NOMO-1 treated with dmso at 0.1 percent for 144 hours (cell line): Measurements from ENCODE around the gene OST4.
A peak's percentile ranks its signal among the peaks of the same experiment; 100 is the strongest.
"Not testable (repeated sequence)": the region's sequence is repeated elsewhere in the genome, so short reads cannot be mapped to it uniquely, and the experiment has no call there.

ENCODE experiments used
- DNase-seq: peaks from one replicate; lab custom pipeline; 2025; ENCODE audit not compliant: unreplicated experiment; lab: John Stamatoyannopoulos, UW

The OST4 gene

DNA sequence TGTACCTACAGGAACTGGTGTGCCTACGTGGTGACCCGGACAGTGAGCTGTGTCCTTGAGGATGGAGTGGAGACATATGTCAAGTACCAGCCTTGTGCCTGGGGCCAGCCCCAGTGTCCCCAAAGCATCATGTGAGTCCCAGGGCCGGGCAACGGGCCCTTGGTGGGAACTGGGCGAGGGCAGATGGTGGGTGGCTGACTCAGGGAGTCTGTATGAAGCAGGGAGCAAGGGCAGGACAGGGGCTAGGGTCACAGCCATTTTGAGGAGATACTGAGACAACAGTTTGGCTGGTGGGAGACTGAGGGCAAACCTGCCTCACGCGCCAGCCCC is 8.7 kb upstream of the OST4 start:
- DNase-seq, result no peak

- DNase-seq, result no peak
These were observed 8.0 kb upstream of the OST4 start for GRCh38 chr2:27079233-27080139.

DNA sequence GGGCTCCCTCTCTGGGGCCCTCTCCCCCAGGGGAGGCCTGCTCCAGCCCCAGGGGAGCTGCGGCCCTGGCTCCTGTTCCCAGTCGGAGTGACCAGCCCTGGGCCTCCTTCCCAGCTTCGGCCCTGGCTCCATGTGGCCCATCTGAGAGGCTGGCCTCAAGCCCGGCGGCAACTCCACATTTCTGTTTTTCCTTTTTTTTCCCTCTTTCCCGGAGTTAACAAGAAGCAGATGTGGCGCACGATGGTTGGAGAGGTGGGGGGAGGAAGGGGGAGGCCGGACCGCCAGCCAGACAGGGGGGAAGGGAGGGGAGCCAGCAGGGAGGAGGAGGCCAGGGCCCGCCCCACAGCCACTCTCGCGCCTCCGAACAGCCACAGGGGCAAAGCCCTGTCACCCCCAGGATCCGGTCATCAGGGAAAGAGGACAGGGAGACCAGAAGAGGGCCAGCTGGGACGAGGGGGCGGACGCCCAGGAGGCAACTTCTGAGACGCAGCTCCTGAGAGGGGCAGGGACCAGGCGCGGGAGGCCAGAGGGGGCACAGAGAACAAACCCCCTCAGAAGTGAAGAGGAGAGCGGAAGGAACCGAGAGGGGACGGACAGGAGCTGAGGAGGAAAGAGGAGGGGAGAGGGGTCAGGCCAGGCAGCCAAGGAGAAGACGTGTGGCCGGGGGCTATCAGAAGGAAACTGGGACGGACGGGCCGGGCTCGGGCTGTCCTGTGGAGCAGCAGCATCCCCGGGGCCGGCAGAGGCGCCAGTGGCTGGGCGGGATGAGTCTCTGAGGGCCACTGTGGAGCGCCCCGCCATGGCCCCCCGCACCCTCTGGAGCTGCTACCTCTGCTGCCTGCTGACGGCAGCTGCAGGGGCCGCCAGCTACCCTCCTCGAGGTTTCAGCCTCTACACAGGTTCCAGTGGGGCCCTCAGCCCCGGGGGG is 7.1 kb upstream of the OST4 start, which contains the start of gene EMILIN1:
Gene EMILIN1 (plus strand): TSS at position 349 of the 928 bp plus-strand sequence. CDS start 451 bp downstream, at position 800.
- DNase-seq, result no peak

GRCh38 chr2:27077231-27077630 is 5.8 kb upstream of the OST4 start:
- DNase-seq, result no peak

DNA sequence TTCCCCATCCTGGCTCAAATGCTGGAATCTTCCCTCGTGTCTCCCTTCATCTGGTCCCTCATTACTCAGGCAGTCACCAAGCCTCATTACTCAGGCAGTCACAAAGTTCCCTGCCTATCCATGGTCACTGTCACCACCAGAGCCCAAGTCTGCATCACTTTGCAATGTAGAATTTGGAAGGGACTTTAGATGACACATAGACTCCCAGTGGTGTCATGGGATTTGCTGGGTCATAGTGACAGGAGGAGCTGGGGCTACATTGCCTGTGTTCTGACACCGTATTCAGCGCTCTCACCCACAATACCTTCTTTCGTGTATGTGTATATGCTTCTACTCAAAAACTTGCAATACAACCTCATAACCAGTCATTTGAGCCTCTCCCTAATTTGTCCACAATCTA is 4.9 kb upstream of the OST4 start:
- DNase-seq, result no peak

GRCh38 chr2:27075566-27075871 is 4.1 kb upstream of the OST4 start:
- DNase-seq, result not testable (repeated sequence)

GRCh38 chr2:27074738-27075565 is 3.5 kb upstream of the OST4 start:
- peak; percentile 38 for DNase-seq

DNA sequence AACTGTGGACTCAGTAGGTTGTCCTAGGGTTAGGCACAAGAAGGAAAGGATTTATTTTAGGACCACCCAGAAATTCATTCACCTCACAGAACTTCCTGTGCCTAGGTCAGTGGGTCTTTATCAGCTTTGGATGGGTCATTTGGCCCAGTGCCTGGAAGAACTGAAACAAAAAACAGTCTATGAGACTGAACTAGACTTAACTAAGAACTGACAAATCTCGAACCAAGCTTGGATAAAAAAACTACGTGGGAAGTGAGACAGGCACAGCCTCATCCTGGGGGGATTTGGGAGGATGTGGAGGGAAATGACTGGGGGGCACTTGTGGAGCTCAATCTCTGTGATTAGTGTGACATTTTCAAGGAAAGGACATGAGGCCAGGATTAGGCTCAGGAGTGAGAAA is 2.3 kb upstream of the OST4 start:
- DNase-seq, result no peak

DNA sequence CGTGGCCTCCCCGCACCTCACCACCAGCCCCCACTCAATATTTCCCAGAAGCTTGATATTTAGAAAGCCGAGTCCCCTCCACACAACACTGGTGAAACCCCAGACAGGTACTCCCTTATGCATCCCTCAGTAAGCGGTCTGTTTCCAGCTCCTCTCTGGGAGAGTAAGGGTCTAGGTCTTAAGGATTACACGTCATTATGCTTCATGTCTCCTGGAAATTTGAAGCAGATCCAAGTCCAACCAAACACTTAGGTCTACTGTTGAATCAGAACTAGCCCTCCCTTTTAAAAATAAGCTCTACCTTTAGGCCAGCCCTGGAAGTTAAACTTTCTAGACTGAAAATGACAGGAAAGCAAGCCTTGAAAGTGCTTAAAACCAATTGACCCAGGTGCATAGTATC is 1.5 kb upstream of the OST4 start:
- no peak for DNase-seq

GRCh38 chr2:27071990-27072830 is 756 bp upstream of the OST4 start:
- no peak for DNase-seq

- no peak for DNase-seq
These were observed 689 bp downstream of the OST4 start for GRCh38 chr2:27070653-27071276.

DNA sequence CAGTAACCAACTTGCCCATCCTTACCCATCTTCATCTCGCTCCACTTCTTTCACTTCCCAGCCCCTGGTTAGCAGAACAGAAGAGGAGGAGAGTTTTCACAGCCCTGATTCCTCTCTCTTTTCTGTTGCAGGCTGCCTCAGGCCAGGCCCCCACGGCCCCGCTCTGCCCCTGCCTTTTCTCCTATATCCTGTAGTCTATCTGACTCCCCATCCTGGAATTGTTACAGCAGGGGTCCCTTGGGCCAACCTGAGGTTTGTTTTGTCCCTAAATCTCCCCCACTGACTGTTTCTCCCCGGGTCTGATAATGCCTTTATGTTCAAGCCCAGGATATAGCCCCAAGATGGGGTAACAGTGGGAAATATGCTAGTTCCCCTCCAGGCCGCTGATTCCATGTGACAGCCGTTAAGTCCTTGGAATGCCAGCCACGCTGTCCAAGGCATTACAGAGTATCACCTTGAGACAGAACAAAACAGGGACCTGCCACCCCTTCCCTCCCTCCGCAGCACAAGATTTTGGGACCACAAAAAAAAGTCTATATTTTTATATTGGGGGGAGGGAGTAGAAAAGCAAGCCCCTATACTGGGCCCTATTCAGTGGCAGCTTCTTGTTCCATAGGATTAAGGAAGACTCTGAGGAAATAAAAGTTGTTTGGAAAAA is 1.4 kb downstream of the OST4 start:
- no peak for DNase-seq

GRCh38 chr2:27069436-27069835 is 2.0 kb downstream of the OST4 start:
- DNase-seq, result no peak

DNA sequence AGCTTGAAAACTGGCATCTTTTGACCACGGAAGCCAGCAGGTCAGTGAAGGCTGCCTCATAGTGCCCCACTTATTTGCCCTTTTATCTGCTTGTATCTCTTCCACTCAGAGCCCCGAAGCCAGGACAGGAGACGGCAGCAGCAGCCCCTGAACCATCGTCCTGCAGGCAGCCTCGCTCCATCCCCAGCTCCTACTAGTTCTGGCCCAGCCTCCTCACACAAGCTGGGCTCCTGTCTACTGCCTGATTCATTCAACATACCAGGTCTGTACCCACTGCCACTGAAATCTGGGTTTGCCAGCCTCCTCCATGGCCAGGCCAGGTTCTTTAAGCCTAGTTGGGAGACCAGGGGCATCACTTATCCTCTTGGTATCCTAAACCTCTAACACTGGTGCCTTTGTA is 4.1 kb downstream of the OST4 start:
- DNase-seq, result no peak

DNA sequence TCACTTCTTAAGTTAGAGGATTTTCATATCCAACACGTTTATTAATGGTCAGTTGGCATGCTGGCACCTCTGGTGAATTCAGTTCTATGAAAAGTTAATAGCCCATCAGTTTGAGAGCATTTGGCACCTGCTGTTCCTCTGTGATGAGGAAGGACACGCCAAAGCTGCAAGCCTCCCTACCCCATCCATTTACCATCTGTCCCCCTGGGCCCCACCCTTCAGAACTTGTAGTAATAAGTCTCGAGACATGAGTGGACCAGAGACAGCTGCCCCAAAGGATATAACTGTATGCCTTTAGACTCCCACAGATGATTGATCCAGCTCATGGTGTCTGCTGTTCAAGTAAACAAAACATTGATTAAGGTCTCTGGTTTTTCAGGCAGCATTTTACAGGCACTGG is 6.3 kb downstream of the OST4 start:
- DNase-seq, result no peak

DNA sequence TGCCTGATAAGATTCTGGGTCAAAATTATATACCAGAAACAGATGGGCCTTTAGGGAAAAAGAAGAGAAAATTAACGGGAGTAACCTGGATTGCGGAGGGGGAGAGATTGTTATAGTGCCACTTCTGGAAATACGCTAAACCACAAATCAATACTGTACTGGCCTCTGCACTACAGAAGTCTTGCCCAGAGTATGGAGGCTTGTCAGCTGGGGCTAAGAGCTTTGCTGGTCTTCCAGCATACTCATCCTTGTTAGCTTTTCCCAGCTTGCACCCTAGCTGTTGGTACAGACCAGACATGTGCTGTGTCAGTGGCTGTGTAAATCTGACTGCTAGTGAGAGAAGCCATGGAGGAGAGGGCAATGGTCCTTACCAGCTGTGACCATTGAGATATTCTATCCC is 11.1 kb downstream of the OST4 start:
- DNase-seq, result no peak

GRCh38 chr2:27059141-27059820 is 12.2 kb downstream of the OST4 start:
- DNase-seq, result no peak

DNA sequence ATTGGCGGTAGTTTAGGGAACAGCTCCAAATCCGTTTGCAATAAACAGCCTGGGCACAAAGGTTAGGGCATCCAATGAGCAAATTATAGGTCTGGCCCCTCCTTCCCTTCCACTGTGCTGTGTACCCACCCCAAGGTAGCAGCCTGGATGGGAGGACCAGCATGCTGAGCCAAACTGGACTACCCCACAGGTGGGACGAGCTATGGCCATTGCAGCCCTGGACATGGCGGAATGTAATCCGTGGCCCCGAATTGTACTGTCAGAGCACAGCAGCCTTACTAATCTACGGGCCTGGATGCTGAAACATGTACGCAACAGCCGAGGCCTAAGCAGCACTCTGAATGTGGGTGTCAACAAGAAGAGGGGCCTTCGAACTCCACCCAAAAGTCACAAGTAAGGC is 13.2 kb downstream of the OST4 start:
- DNase-seq, result no peak

GRCh38 chr2:27057184-27057583 is 14.3 kb downstream of the OST4 start:
- DNase-seq, result no peak
